Gastroesophageal sphincter (tissue), 3 donors: ENCODE results near the gene TECPR2.

Source experiments
- CTCF ChIP-seq, 4 experiments: fragments of 200-600 bp in 2 of 4; fragments of 450-650 bp in 2 of 4; sonication (generic) in 1 of 4; IDR thresholded peaks; one replicate each; pipeline ENCODE4 v1.5.1; 2017 to 2019; ENCODE audit warnings: antibody characterized with exemption in 4 of 4, mild to moderate bottlenecking in 2 of 4, moderate library complexity in 2 of 4
- EP300 ChIP-seq: sonication (generic); formaldehyde crosslinking; IDR thresholded peaks from one replicate; pipeline ENCODE4 v1.6.1; 2017; ENCODE audit warnings: antibody characterized with exemption, mild to moderate bottlenecking
- POLR2A ChIP-seq, 2 donors: fragments of 450-650 bp; IDR thresholded peaks; one replicate each; pipeline ENCODE4 v1.6.1; 2017; ENCODE audit warnings: antibody characterized with exemption in 2 of 2, mild to moderate bottlenecking in 2 of 2, moderate library complexity in 1 of 2

GRCh38 chr14:102392506-102392905, 29.8 kb downstream of the TECPR2 start:
- TF ChIP-seq EP300: no peak
- TF ChIP-seq CTCF (IDR thresholded peaks at IDR 0.05): no peak
- no peak for TF ChIP-seq POLR2A (IDR thresholded peaks at IDR 0.05)
